GM18511 (cell line): ENCODE results near the gene NEK5.
A peak's percentile ranks its signal among the peaks of the same experiment; 100 is the strongest.

Source experiments
- ATAC-seq: cut with Tn5 transposase; IDR thresholded peaks from one replicate; pipeline ENCODE4 v1.9.1; 2021; ENCODE audit warnings: mild to moderate bottlenecking, moderate library complexity; ENCODE audit not compliant: unreplicated experiment

Gene NEK5

GRCh38 chr13:52016296-52016695 is 112.6 kb downstream of the NEK5 start:
- ATAC-seq, result no peak

GRCh38 chr13:52012512-52012836 is 116.4 kb downstream of the NEK5 start:
- ATAC-seq, result peak; percentile 2

GRCh38 chr13:52011632-52012511 is 117.0 kb downstream of the NEK5 start, which contains the start of gene ALG11:
ALG11 (plus strand) TSS chr13:52012398; CDS start chr13:52012419, 21 bp downstream.
- peak; percentile 99 for ATAC-seq

- ATAC-seq, result peak; percentile 25
These were observed 117.8 kb downstream of the NEK5 start, which contains the start of gene ATP7B for GRCh38 chr13:52010890-52011631. ATP7B (minus strand) TSS chr13:52011450; CDS start chr13:52011337, 113 bp downstream.

GRCh38 chr13:52009946-52010345 is 118.9 kb downstream of the NEK5 start:
- ATAC-seq, result no peak

- no peak for ATAC-seq
These were observed 122.2 kb downstream of the NEK5 start for GRCh38 chr13:52006523-52007245.

- no peak for ATAC-seq
These were observed 122.9 kb downstream of the NEK5 start for GRCh38 chr13:52005841-52006522.

GRCh38 chr13:52004511-52005170 is 124.2 kb downstream of the NEK5 start:
- ATAC-seq, result no peak

GRCh38 chr13:52003541-52003940 is 125.3 kb downstream of the NEK5 start:
- ATAC-seq, result no peak

- ATAC-seq, result no peak
These were observed 126.5 kb downstream of the NEK5 start for GRCh38 chr13:52002361-52002760.

- ATAC-seq, result peak; percentile 89
These were observed 127.6 kb downstream of the NEK5 start for GRCh38 chr13:52001120-52001731.

GRCh38 chr13:51999921-52000320 is 129.0 kb downstream of the NEK5 start:
- no peak for ATAC-seq

- ATAC-seq, result no peak
These were observed 129.4 kb downstream of the NEK5 start for GRCh38 chr13:51999510-51999911.

GRCh38 chr13:51998723-51999509 is 130.0 kb downstream of the NEK5 start:
- ATAC-seq, result no peak

- ATAC-seq, result no peak
These were observed 131.1 kb downstream of the NEK5 start for GRCh38 chr13:51997641-51998330.

GRCh38 chr13:51997186-51997585 is 131.7 kb downstream of the NEK5 start:
- no peak for ATAC-seq

GRCh38 chr13:51996641-51997040 is 132.2 kb downstream of the NEK5 start:
- ATAC-seq, result no peak
